ENCODE results near the gene SLC30A10. TPM values are rescaled to one million over a fixed set of nuclear protein-coding genes. Genes with fewer than 3 reads are reported as not detected.

Gene SLC30A10
- total RNA-seq, 4 donors from 2014 or later = not detected

DNA sequence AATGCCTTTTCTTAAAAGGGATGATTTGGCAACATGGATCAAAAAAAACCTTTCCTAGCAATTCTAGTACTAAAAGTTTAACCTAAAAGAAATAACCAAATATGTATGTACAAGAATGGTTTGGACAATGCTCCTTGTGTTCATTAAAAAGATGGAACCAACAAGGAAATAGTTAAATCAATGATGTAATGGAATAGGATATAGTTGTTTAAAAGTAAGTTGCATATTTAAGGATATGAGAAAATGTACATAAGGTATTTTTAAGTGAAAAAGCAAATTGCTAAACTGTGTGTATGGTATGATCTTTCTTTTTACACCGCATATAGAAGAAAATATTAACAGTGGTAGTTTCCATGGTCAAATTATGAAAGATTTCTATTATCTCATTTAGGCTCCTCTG is 12.1 kb downstream of the SLC30A10 start:
- H3K4me3 ChIP-seq = no peak overlapping the region
- no peak overlapping the region for H3K27ac ChIP-seq
- no peaks in the 10 kb centered on the region for H3K27me3 ChIP-seq
- no peak for DNase-seq
- WGBS, 2 donors = 87 to 92% methylated on average over 1 of the region's 1 CpG
- intact Hi-C loops (cut with DNase I) = no loop called here
- H3K36me3 ChIP-seq = no peaks in the 10 kb centered on the region
- no peaks in the 10 kb centered on the region for H3K4me1 ChIP-seq
- no peaks in the 10 kb centered on the region for H3K9me3 ChIP-seq
- TF ChIP-seq, protein P1, sequence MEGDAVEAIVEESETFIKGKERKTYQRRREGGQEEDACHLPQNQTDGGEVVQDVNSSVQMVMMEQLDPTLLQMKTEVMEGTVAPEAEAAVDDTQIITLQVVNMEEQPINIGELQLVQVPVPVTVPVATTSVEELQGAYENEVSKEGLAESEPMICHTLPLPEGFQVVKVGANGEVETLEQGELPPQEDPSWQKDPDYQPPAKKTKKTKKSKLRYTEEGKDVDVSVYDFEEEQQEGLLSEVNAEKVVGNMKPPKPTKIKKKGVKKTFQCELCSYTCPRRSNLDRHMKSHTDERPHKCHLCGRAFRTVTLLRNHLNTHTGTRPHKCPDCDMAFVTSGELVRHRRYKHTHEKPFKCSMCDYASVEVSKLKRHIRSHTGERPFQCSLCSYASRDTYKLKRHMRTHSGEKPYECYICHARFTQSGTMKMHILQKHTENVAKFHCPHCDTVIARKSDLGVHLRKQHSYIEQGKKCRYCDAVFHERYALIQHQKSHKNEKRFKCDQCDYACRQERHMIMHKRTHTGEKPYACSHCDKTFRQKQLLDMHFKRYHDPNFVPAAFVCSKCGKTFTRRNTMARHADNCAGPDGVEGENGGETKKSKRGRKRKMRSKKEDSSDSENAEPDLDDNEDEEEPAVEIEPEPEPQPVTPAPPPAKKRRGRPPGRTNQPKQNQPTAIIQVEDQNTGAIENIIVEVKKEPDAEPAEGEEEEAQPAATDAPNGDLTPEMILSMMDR (IDR thresholded peaks at IDR 0.05) = no peak
- no peak for TF ChIP-seq POLR2A (IDR thresholded peaks at IDR 0.05)

DNA sequence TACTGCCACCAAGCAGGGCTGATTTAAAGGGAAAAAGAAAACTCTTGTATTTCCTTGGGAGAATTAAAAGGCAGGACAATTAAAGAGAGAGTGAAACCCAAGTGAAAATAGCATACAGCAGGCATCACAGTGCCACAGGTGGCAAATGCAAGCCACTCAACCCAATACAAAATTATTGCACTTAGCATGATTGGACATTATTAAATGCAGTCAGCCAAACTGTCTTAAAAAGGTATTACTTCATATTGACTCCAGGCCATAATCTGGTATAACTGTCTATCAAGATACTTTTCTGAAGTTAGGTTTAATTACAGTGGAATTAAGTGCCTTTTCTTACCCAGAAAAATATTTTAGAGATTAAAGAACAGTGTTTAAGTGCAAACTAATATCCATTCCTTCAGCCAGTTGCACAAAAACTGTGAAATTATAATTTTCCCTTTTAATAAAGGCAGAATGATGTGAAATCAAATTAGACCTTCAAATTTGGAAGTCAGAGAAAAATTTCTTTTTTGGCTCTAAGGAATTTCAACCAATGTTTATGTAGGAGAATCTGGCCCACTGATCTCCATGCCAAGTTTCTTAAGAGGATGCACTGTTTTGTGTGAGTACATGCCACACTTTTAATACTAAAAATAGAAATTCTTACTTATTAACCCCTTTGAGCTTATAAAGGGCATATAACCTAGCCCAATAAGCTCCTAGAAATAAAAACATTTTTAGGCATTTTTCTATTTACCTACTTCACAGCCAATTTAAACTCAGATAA is 15.2 kb downstream of the SLC30A10 start:
- Histone ChIP-seq H3K9me3 (no peaks in the 10 kb centered on the region), H3K27me3 (no peaks in the 10 kb centered on the region), H3K4me3 (no peak overlapping the region), H3K36me3 (no peaks in the 10 kb centered on the region), H3K27ac (no peak overlapping the region), H3K4me1 (no peaks in the 10 kb centered on the region)
- DNase-seq = no peak
- intact Hi-C loops (cut with DNase I) = no loop called here
- TF ChIP-seq, protein P1 (IDR thresholded peaks at IDR 0.05) = no peak
- TF ChIP-seq POLR2A (IDR thresholded peaks at IDR 0.05) = no peak

DNA sequence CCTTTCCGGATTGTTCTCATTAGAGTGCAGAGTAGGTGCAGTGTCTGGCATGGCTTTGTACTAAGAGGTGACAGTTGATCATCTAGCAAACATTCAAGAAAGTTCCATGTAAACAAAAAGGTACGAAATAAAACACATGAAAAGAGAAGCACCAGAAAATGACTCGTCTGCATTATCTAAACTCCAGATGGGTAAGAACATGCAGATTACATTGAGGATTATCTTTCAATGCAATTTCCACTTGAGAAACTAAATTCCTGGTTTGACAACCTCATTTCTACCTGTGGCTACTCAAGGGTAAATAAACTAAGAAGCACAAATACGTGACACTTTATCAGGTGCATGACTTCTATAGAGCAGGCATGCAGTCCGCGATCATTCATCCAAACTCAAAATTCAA is 17.6 kb downstream of the SLC30A10 start:
- DNase-seq = no peak
- WGBS, 2 donors = 35 to 49% methylated on average over 6 of the region's 6 CpGs
- Histone ChIP-seq H3K27ac (no peak overlapping the region), H3K27me3 (no peaks in the 10 kb centered on the region), H3K36me3 (no peaks in the 10 kb centered on the region), H3K9me3 (no peaks in the 10 kb centered on the region), H3K4me3 (no peak overlapping the region), H3K4me1 (no peaks in the 10 kb centered on the region)
- TF ChIP-seq POLR2A (IDR thresholded peaks at IDR 0.05) = no peak
- TF ChIP-seq, protein P1 (IDR thresholded peaks at IDR 0.05) = no peak
- intact Hi-C loops (cut with DNase I) = no loop called here

DNA sequence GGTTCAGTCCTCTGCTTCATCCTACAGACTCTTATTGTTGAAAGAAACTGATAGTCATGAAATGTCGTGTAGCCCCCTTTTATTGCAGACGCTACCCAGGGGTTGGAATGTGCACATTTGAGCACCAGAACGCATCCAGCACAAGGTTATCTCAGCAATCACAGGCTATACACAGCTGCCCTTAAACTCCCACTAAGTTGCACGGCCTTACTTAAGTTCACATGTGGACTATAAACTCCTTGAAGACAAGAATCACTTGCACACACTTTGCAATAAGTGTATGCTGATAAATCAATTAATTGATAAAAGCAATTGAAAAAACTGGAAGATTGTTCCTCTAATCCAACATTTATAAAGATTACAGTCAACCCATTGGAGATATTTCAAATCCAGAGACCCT is 18.9 kb downstream of the SLC30A10 start:
- Histone ChIP-seq H3K36me3 (no peaks in the 10 kb centered on the region), H3K4me1 (no peaks in the 10 kb centered on the region), H3K27me3 (no peaks in the 10 kb centered on the region), H3K27ac (no peak overlapping the region), H3K9me3 (no peaks in the 10 kb centered on the region), H3K4me3 (no peak overlapping the region)
- DNase-seq = no peak
- intact Hi-C loops (cut with DNase I) = no loop called here
- TF ChIP-seq POLR2A (IDR thresholded peaks at IDR 0.05) = no peak
- WGBS, 2 donors = 74 to 78% methylated on average over 4 of the region's 4 CpGs

DNA sequence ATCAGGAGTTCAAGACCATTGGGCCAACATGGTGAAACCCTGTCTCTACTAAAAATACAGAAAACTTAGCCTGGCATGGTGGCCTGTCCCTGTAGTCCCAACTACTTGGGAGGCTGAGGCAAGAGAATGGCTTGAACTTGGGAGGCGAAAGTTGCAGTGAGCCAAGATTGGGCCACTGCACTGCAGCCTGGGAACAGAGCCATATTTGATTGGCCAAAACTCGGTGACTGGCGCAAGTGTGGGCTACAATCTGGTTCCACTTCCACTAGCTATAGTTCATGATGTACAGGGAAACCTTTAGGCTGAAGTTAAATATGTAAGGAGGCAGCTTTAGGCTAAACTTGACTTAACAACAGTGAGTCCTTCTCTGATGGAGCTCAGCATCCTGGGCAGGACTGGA is 20.2 kb downstream of the SLC30A10 start:
- Histone ChIP-seq H3K4me1 (no peaks in the 10 kb centered on the region), H3K27ac (no peak overlapping the region), H3K4me3 (no peak overlapping the region), H3K27me3 (no peaks in the 10 kb centered on the region), H3K36me3 (no peaks in the 10 kb centered on the region), H3K9me3 (no peaks in the 10 kb centered on the region)
- TF ChIP-seq, protein P1 (IDR thresholded peaks at IDR 0.05) = no peak
- TF ChIP-seq POLR2A (IDR thresholded peaks at IDR 0.05) = no peak
- WGBS, 2 donors = 70 to 86% methylated on average over 3 of the region's 3 CpGs
- DNase-seq = no peak
- intact Hi-C loops (cut with DNase I) = no loop called here

DNA sequence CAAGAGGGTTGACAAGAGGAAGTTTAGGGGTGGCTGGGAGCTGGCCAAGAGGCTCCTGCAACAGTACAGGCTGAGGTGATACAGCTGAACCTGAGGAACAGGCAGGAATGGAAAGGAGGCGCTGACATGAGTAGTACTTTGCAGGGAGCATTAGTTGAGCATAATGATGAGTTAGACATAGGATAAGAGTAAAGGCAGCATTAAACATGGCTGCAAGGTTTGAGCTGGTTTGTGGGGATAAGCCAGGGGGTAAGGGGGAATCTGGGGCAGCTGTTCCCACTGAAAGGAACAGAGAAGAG is 20.6 kb downstream of the SLC30A10 start:
- Histone ChIP-seq H3K4me3 (no peak overlapping the region), H3K27me3 (no peaks in the 10 kb centered on the region), H3K9me3 (no peaks in the 10 kb centered on the region), H3K36me3 (no peaks in the 10 kb centered on the region), H3K4me1 (no peaks in the 10 kb centered on the region), H3K27ac (no peak overlapping the region)
- no peak for DNase-seq
- intact Hi-C loops (cut with DNase I) = no loop called here
- 55 to 100% methylated on average over 1 of the region's 1 CpG for WGBS, 2 donors
- no peak for TF ChIP-seq POLR2A (IDR thresholded peaks at IDR 0.05)

Data from esophagus squamous epithelium (tissue), 5 donors.